ENCODE measurements around the gene MCM3AP. TPM values are rescaled to one million over a fixed set of nuclear protein-coding genes. Genes with fewer than 3 reads are reported as not detected.

MCM3AP gene
- total RNA-seq, 2 experiments from 2014 or later = 109 to 166 TPM

DNA sequence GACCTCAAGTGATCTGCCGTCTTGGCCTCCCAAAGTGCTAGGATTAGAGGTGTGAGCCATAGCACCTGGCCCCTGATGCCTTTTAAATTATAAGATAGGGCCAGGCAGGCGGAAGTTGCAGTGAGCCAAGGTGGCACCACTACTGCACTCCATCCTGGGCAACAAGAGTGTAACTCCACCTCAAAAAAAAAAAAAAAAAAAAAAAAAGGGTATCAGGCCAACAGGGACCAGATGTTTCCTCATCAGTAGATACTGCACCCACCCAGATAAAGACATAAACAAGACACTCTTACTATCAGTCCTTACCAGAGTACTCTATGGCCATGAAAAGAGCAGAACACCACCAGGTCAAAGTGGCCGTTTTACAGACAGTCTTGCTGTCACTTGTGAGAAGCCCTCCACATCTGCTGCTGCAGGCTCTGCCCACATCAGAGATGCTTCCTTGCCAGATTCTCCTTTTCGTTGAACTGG lies 35.0 kb upstream of the MCM3AP start:
- H3K79me2 ChIP-seq (ENCODE audit: insufficient read depth, low read depth, low read length) = peaks cover 58% of the 10 kb centered on the region
- peaks cover 19% of the 10 kb centered on the region for H3K4me1 ChIP-seq (ENCODE audit: insufficient read depth, low read length, poor library complexity, severe bottlenecking)
- peaks cover 76% of the 10 kb centered on the region for H3K36me3 ChIP-seq (ENCODE audit: insufficient read depth, low read length)
- intact Hi-C loops (cut with micrococcal nuclease; ENCODE audit: unreplicated experiment) = no loop called here
- POLR2A ChIA-PET = no interaction called here
- H4K20me1 ChIP-seq (ENCODE audit: insufficient read depth, low read length) = peaks cover 25% of the 10 kb centered on the region
- H3K27ac ChIP-seq (ENCODE audit: low read depth, low read length, poor library complexity, severe bottlenecking) = no peak overlapping the region
- TF ChIP-seq, protein P1, sequence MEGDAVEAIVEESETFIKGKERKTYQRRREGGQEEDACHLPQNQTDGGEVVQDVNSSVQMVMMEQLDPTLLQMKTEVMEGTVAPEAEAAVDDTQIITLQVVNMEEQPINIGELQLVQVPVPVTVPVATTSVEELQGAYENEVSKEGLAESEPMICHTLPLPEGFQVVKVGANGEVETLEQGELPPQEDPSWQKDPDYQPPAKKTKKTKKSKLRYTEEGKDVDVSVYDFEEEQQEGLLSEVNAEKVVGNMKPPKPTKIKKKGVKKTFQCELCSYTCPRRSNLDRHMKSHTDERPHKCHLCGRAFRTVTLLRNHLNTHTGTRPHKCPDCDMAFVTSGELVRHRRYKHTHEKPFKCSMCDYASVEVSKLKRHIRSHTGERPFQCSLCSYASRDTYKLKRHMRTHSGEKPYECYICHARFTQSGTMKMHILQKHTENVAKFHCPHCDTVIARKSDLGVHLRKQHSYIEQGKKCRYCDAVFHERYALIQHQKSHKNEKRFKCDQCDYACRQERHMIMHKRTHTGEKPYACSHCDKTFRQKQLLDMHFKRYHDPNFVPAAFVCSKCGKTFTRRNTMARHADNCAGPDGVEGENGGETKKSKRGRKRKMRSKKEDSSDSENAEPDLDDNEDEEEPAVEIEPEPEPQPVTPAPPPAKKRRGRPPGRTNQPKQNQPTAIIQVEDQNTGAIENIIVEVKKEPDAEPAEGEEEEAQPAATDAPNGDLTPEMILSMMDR (conservative IDR thresholded peaks at IDR 0.05; ENCODE audit: low read length) = no peak
- CTCF ChIA-PET (ENCODE audit: unreplicated experiment) = no interaction called here
- BruUV-seq (replicated peaks) = no TSS peak
- H2AFZ ChIP-seq (ENCODE audit: low read length) = no peak overlapping the region
- H3K4me3 ChIP-seq (ENCODE audit: low read depth, low read length, poor library complexity, severe bottlenecking) = peak overlapping the region; percentile 86
- no peaks in the 10 kb centered on the region for H3K9me2 ChIP-seq (ENCODE audit: insufficient read depth, low read length)
- peak; percentile 33 for DNase-seq (ENCODE audit: low spot score)
- H3K4me2 ChIP-seq (ENCODE audit: low read length) = peak overlapping the region; percentile 80
- H3K9me3 ChIP-seq (ENCODE audit: low read length) = no peaks in the 10 kb centered on the region

DNA sequence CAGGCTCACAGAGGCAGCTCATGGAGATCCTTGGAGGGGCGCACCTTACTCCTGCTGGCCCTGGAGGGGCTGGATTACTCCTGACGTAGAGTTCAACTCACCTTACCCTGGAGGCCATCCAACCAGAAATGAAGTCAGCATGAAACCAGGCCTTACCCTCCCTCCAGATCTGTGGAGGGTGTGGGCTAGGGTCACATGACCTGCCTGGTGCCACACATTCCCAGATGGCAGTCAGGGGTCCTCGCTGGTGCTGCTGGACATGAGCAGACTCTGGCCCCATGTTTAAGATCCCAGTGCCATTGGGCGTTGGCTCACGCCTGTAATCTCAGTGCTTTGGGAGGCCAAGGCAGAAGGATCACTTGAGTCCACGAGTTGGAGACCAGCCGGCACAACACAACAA lies 33.8 kb upstream of the MCM3AP start:
- DNase-seq (ENCODE audit: low spot score) = no peak
- intact Hi-C loops (cut with micrococcal nuclease; ENCODE audit: unreplicated experiment) = no loop called here
- Histone ChIP-seq H3K27ac (ENCODE audit: low read depth, low read length, poor library complexity, severe bottlenecking) (no peak overlapping the region), H3K4me3 (ENCODE audit: low read depth, low read length, poor library complexity, severe bottlenecking) (no peak overlapping the region), H3K9me3 (ENCODE audit: low read length) (no peaks in the 10 kb centered on the region), H3K4me2 (ENCODE audit: low read length) (no peak overlapping the region), H3K79me2 (ENCODE audit: insufficient read depth, low read depth, low read length) (peaks cover 51% of the 10 kb centered on the region), H3K36me3 (ENCODE audit: insufficient read depth, low read length) (peaks cover 88% of the 10 kb centered on the region), H3K9me2 (ENCODE audit: insufficient read depth, low read length) (no peaks in the 10 kb centered on the region), H4K20me1 (ENCODE audit: insufficient read depth, low read length) (peaks cover 25% of the 10 kb centered on the region), H2AFZ (ENCODE audit: low read length) (no peak overlapping the region), H3K4me1 (ENCODE audit: insufficient read depth, low read length, poor library complexity, severe bottlenecking) (peaks cover 19% of the 10 kb centered on the region)
- no TSS peak for BruUV-seq (replicated peaks)
- TF ChIP-seq EZH2phosphoT487 (IDR thresholded peaks at IDR 0.05; ENCODE audit: borderline replicate concordance, low read depth, low read length) = no peak
- TF ChIP-seq, protein P1 (conservative IDR thresholded peaks at IDR 0.05; ENCODE audit: low read length) = no peak
- ChIA-PET CTCF (ENCODE audit: unreplicated experiment) (no interaction called here), POLR2A (no interaction called here)

DNA sequence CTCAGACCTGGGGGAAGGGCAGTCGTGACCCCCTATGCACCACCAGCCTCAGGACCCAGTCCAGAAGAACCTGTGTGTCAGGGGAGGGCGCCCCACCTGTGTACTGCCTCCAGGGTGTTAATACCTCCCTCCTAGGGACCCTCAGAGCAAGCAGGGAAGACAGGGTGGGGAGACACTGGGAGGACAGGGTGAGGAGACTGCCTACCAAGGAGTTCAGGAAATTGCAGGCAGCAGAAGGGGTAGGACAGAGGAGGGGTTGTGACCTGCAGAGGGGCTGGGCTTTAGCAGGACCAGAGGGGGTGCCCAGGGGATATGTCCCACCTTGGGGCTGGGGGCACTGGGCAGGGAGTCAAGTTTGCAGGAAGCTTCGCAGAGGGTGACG lies 33.0 kb upstream of the MCM3AP start:
- no peak overlapping the region for H3K4me3 ChIP-seq (ENCODE audit: low read depth, low read length, poor library complexity, severe bottlenecking)
- no peaks in the 10 kb centered on the region for H3K9me2 ChIP-seq (ENCODE audit: insufficient read depth, low read length)
- ChIA-PET POLR2A (no interaction called here), CTCF (ENCODE audit: unreplicated experiment) (no interaction called here)
- TF ChIP-seq, protein P1 (conservative IDR thresholded peaks at IDR 0.05; ENCODE audit: low read length) = no peak
- TF ChIP-seq EZH2phosphoT487 (IDR thresholded peaks at IDR 0.05; ENCODE audit: borderline replicate concordance, low read depth, low read length) = no peak
- peaks cover 49% of the 10 kb centered on the region for H3K79me2 ChIP-seq (ENCODE audit: insufficient read depth, low read depth, low read length)
- no peak for DNase-seq (ENCODE audit: low spot score)
- H4K20me1 ChIP-seq (ENCODE audit: insufficient read depth, low read length) = peaks cover 25% of the 10 kb centered on the region
- H3K4me1 ChIP-seq (ENCODE audit: insufficient read depth, low read length, poor library complexity, severe bottlenecking) = peaks cover 19% of the 10 kb centered on the region
- intact Hi-C loops (cut with micrococcal nuclease; ENCODE audit: unreplicated experiment) = no loop called here
- BruUV-seq (replicated peaks) = no TSS peak
- H3K27ac ChIP-seq (ENCODE audit: low read depth, low read length, poor library complexity, severe bottlenecking) = no peak overlapping the region
- H3K9me3 ChIP-seq (ENCODE audit: low read length) = no peaks in the 10 kb centered on the region
- peaks cover 95% of the 10 kb centered on the region for H3K36me3 ChIP-seq (ENCODE audit: insufficient read depth, low read length)
- H2AFZ ChIP-seq (ENCODE audit: low read length) = no peak overlapping the region
- H3K4me2 ChIP-seq (ENCODE audit: low read length) = no peak overlapping the region

All from OCI-LY7 (cell line).